SK-N-SH (cell line): ENCODE data around the gene ANAPC5. TPM values are rescaled to one million over a fixed set of nuclear protein-coding genes. Genes with fewer than 3 reads are reported as not detected.
"Not testable (repeated sequence)": the region's sequence is repeated elsewhere in the genome, so short reads cannot be mapped to it uniquely, and the experiment has no call there.

ENCODE experiments used
- CTCF ChIA-PET: fragments of 300-600, 350-600 bp; formaldehyde crosslinking; extraction: SDS; loops from one replicate; lab custom pipeline; 2021; lab: Yijun Ruan, JAX
- POLR2A ChIA-PET: fragments of 350-600 bp; sonication (Branson Sonifier 250); formaldehyde crosslinking; extraction: SDS; loops from one replicate; lab custom pipeline; 2020; ENCODE audit warnings: antibody characterized with exemption, inconsistent platforms; lab: Yijun Ruan, JAX
- DNase-seq: peaks from one replicate; pipeline ENCODE4 v3.0.0; 2012
- H2AFZ ChIP-seq: fragments of 200-600 bp; sonication (generic); 2 replicates; pipeline ENCODE4 v1.8.1; 2016; ENCODE audit warnings: antibody characterized with exemption, mild to moderate bottlenecking, low read depth
- H3F3A ChIP-seq: fragments of 200-600 bp; sonication (generic); replicated peaks from 2 replicates; pipeline ENCODE3; 2016; ENCODE audit warnings: antibody characterized with exemption, mild to moderate bottlenecking; ENCODE audit not compliant: insufficient read depth
- H3K27ac ChIP-seq, 2 experiments: fragments of 200-500 bp in 1 of 2; fragments of 200-600 bp in 1 of 2; sonication (Bioruptor generic) in 1 of 2; sonication (generic), shearing (Covaris generic) in 1 of 2; 2 replicates each; pipeline versions ENCODE4 v1.5.1 to v1.6.1; 2014 to 2016; ENCODE audit warnings: low read depth in 2 of 2, inconsistent platforms in 1 of 2, low read length in 1 of 2, mild to moderate bottlenecking in 1 of 2, mixed read lengths in 1 of 2
- H3K27me3 ChIP-seq: fragments of 200-600 bp; sonication (generic), shearing (Covaris generic); 2 replicates; pipeline ENCODE4 v1.6.1; 2016; ENCODE audit warnings: mixed run types; ENCODE audit not compliant: insufficient read depth
- H3K36me3 ChIP-seq, 2 experiments: fragments of 200-500 bp in 1 of 2; fragments of 200-600 bp in 1 of 2; sonication (Bioruptor generic) in 1 of 2; sonication (generic) in 1 of 2; replicated peaks in 1 of 2; 2 replicates each; pipeline versions ENCODE3 to v1.5.1; 2014 to 2016; ENCODE audit warnings: low read length in 1 of 2, mild to moderate bottlenecking in 1 of 2; ENCODE audit not compliant: insufficient read depth in 2 of 2, control insufficient read depth in 1 of 2
- H3K4me1 ChIP-seq, 2 experiments: fragments of 200-500 bp in 1 of 2; fragments of 200-600 bp in 1 of 2; sonication (Bioruptor generic) in 1 of 2; sonication (generic), shearing (Covaris generic) in 1 of 2; 2 replicates each; pipeline versions ENCODE4 v1.5.1 to v1.6.1; 2014 to 2016; ENCODE audit warnings: low read depth in 1 of 2, low read length in 1 of 2, mixed run types in 1 of 2; ENCODE audit not compliant: insufficient read depth in 2 of 2, control insufficient read depth in 1 of 2
- H3K4me2 ChIP-seq: fragments of 200-600 bp; sonication (generic), shearing (Covaris generic); 2 replicates; pipeline ENCODE4 v1.6.1; 2017; ENCODE audit warnings: mixed run types
- H3K4me3 ChIP-seq, 2 experiments: fragments of 200-500 bp in 1 of 2; fragments of 200-600 bp in 1 of 2; sonication (Bioruptor generic) in 1 of 2; sonication (generic), shearing (Covaris generic) in 1 of 2; 2 replicates each; pipeline versions ENCODE4 v1.5.1 to v1.8.1; 2014 to 2016; ENCODE audit warnings: low read depth in 2 of 2, inconsistent platforms in 1 of 2, low read length in 1 of 2, mild to moderate bottlenecking in 1 of 2, mixed read lengths in 1 of 2, moderate library complexity in 1 of 2
- H3K79me2 ChIP-seq: fragments of 200-600 bp; sonication (generic); 2 replicates; pipeline ENCODE4 v1.8.1; 2017; ENCODE audit warnings: mild to moderate bottlenecking; ENCODE audit not compliant: insufficient read depth
- H3K9ac ChIP-seq: fragments of 200-600 bp; sonication (generic); 2 replicates; pipeline ENCODE4 v1.6.1; 2017; ENCODE audit warnings: mixed run types
- H3K9me2 ChIP-seq: fragments of 200-600 bp; sonication (generic); 2 replicates; pipeline ENCODE4 v1.6.1; 2017; ENCODE audit warnings: mixed run types
- H3K9me3 ChIP-seq: fragments of 200-600 bp; sonication (generic); 2 replicates; pipeline ENCODE4 v1.6.1; 2017; ENCODE audit warnings: mixed run types, mild to moderate bottlenecking, moderate library complexity
- H4K20me1 ChIP-seq: fragments of 200-600 bp; sonication (generic); 2 replicates; pipeline ENCODE4 v1.6.1; 2017; ENCODE audit warnings: mild to moderate bottlenecking, mixed run types; ENCODE audit not compliant: insufficient read depth
- CHD2 ChIP-seq: fragments of 150-350 bp; IDR thresholded peaks from 2 replicates; pipeline ENCODE4 v1.6.1; 2018; ENCODE audit warnings: low read length; ENCODE audit not compliant: partially characterized antibody
- ELF1 ChIP-seq: IDR thresholded peaks from 2 replicates; pipeline ENCODE4 v1.4.0; 2012
- FOXM1 ChIP-seq: IDR thresholded peaks from 2 replicates; pipeline ENCODE4 v1.4.0; 2012; ENCODE audit warnings: low read depth, mild to moderate bottlenecking
- GABPA ChIP-seq: IDR thresholded peaks from 2 replicates; pipeline ENCODE4 v1.4.0; 2012; ENCODE audit warnings: low read depth, mild to moderate bottlenecking
- GATA2 ChIP-seq: sonication (generic); formaldehyde crosslinking; IDR thresholded peaks from 2 replicates; pipeline ENCODE4 v1.5.0; 2020; ENCODE audit warnings: mild to moderate bottlenecking, missing genetic modification reagents
- IRF3 ChIP-seq: fragments of 150-350 bp; IDR thresholded peaks from 2 replicates; pipeline ENCODE4 v1.6.1; 2016; ENCODE audit warnings: mild to moderate bottlenecking, low read depth, low read length
- MXI1 ChIP-seq: IDR thresholded peaks from 2 replicates; pipeline ENCODE4 v1.6.1; 2012; ENCODE audit warnings: mild to moderate bottlenecking, low read depth, low read length, improper control_type of control experiment
- NRF1 ChIP-seq: IDR thresholded peaks from 2 replicates; pipeline ENCODE4 v1.6.1; 2012; ENCODE audit warnings: low read depth, mild to moderate bottlenecking, low read length
- RCOR1 ChIP-seq: fragments of 150-350 bp; IDR thresholded peaks from 2 replicates; pipeline ENCODE4 v1.6.1; 2017; ENCODE audit warnings: antibody characterized with exemption, low read length
- RFX5 ChIP-seq: IDR thresholded peaks from 2 replicates; pipeline ENCODE4 v1.6.1; 2012; ENCODE audit warnings: mild to moderate bottlenecking, improper control_type of control experiment, low read length
- SIN3A ChIP-seq: IDR thresholded peaks from 2 replicates; pipeline ENCODE4 v1.6.1; 2012; ENCODE audit warnings: low read depth, mild to moderate bottlenecking, low read length, moderate library complexity, borderline replicate concordance
- TCF12 ChIP-seq: IDR thresholded peaks from 2 replicates; pipeline ENCODE4 v1.4.0; 2012
- TEAD4 ChIP-seq: IDR thresholded peaks from 2 replicates; pipeline ENCODE4 v1.4.0; 2012; ENCODE audit warnings: mild to moderate bottlenecking, borderline replicate concordance; ENCODE audit not compliant: insufficient read depth
- USF1 ChIP-seq: IDR thresholded peaks from 2 replicates; pipeline ENCODE4 v1.4.0; 2012; ENCODE audit warnings: low read depth, borderline replicate concordance
- ZBTB33 ChIP-seq: IDR thresholded peaks from 2 replicates; pipeline ENCODE4 v1.4.0; 2012; ENCODE audit warnings: low read depth, borderline replicate concordance
- WGBS: methylation state at CpG from one replicate; pipeline ENCODE4 v1.1.6; 2017; ENCODE audit warnings: low lambda C conversion rate; 5-methylcytosine and 5-hydroxymethylcytosine counted together
- polyA plus RNA-seq, 3 experiments: library from polyadenylated mRNA; depleted of rRNA; stranded (reverse); fragments of >200 nt; gene quantifications; 2 replicates each; pipeline ENCODE4 v1.2.3, GENCODE V29; 2012
- TF ChIP-seq, protein P1 (sequence below): IDR thresholded peaks from 2 replicates; pipeline ENCODE4 v1.6.1; 2012; ENCODE audit warnings: mild to moderate bottlenecking, low read depth, low read length, moderate library complexity
- TF ChIP-seq, protein P2 (sequence below): IDR thresholded peaks from 2 replicates; pipeline ENCODE4; 2012

The ANAPC5 gene
- polyA plus RNA-seq, 1 of the 3 experiments (the other 2 are of a cell fraction): 110 TPM

DNA sequence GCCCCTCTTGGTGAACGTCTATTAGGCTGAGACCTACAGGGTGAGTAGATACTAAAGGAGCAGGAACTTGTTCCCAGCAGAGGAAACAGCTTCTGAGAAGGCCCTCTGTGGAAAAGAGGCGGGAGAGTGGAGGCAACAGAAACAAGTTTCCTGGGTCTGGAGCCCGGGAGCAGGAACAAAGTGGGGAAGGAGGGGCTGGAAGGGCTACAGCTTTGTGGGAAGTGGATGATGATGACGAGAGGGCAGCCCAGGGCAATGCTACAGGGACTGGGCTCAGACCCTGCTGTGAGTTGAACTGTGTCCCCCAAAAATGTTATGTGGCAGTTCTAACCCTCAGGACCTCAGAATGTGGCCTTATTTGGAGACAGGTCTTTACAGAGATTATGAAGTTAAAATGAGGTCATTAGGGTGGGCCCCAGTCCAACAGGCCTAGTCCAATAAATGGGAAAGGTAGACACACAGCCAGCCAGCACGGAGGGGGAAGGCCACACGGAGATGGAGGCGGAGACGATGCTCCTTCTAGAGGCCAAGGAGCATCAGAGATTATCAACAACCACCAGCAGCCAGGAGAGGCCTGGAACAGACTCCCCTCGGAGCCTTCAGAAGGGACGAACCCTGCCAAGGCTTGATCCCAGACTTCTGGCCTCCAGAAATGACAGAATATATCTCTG, 70.0 kb downstream of the ANAPC5 start:
- Histone ChIP-seq H3K9me2 (no peaks in the 10 kb centered on the region), H2AFZ (no peak overlapping the region), H3K4me3 (no peak overlapping the region), H3K27ac (no peak overlapping the region), H3K36me3 (peaks cover 0 to 3% of the 10 kb centered on the region in 2 experiments), H3K27me3 (no peaks in the 10 kb centered on the region), H3K9me3 (no peaks in the 10 kb centered on the region), H4K20me1 (peaks cover 6% of the 10 kb centered on the region; the same call in 1 of the 2 replicates), H3K4me1 (peaks cover 4 to 17% of the 10 kb centered on the region in 2 experiments; a peak in 2 of 4 replicates), H3F3A (peaks cover 4% of the 10 kb centered on the region), H3K9ac (no peak overlapping the region), H3K4me2 (no peak overlapping the region), H3K79me2 (peaks cover 17% of the 10 kb centered on the region; the same call in 1 of the 2 replicates)
- 94% methylated on average over 10 of the region's 10 CpGs for WGBS
- DNase-seq: no peak
- TF ChIP-seq RFX5 (no peak), FOXM1 (no peak), GATA2 (CRISPR knock-in tag) (no peak), ZBTB33 (no peak), USF1 (no peak), MXI1 (no peak), CHD2 (no peak), SIN3A (no peak), ELF1 (no peak), TEAD4 (no peak), NRF1 (no peak), RCOR1 (no peak), IRF3 (no peak), GABPA (no peak), TCF12 (no peak)
- TF ChIP-seq, protein P1, sequence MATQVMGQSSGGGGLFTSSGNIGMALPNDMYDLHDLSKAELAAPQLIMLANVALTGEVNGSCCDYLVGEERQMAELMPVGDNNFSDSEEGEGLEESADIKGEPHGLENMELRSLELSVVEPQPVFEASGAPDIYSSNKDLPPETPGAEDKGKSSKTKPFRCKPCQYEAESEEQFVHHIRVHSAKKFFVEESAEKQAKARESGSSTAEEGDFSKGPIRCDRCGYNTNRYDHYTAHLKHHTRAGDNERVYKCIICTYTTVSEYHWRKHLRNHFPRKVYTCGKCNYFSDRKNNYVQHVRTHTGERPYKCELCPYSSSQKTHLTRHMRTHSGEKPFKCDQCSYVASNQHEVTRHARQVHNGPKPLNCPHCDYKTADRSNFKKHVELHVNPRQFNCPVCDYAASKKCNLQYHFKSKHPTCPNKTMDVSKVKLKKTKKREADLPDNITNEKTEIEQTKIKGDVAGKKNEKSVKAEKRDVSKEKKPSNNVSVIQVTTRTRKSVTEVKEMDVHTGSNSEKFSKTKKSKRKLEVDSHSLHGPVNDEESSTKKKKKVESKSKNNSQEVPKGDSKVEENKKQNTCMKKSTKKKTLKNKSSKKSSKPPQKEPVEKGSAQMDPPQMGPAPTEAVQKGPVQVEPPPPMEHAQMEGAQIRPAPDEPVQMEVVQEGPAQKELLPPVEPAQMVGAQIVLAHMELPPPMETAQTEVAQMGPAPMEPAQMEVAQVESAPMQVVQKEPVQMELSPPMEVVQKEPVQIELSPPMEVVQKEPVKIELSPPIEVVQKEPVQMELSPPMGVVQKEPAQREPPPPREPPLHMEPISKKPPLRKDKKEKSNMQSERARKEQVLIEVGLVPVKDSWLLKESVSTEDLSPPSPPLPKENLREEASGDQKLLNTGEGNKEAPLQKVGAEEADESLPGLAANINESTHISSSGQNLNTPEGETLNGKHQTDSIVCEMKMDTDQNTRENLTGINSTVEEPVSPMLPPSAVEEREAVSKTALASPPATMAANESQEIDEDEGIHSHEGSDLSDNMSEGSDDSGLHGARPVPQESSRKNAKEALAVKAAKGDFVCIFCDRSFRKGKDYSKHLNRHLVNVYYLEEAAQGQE: no peak
- TF ChIP-seq, protein P2, sequence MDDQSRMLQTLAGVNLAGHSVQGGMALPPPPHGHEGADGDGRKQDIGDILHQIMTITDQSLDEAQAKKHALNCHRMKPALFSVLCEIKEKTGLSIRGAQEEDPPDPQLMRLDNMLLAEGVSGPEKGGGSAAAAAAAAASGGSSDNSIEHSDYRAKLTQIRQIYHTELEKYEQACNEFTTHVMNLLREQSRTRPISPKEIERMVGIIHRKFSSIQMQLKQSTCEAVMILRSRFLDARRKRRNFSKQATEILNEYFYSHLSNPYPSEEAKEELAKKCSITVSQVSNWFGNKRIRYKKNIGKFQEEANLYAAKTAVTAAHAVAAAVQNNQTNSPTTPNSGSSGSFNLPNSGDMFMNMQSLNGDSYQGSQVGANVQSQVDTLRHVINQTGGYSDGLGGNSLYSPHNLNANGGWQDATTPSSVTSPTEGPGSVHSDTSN: no peak
- ChIA-PET CTCF (no interaction called here), POLR2A (no interaction called here)

GRCh38 chr12:121281116-121281515, 71.1 kb downstream of the ANAPC5 start:
- H4K20me1 ChIP-seq, H3F3A ChIP-seq, H3K36me3 ChIP-seq, DNase-seq, H3K27me3 ChIP-seq, CTCF ChIA-PET, H3K9me2 ChIP-seq, H3K9me3 ChIP-seq, H2AFZ ChIP-seq, H3K4me2 ChIP-seq, H3K9ac ChIP-seq, H3K27ac ChIP-seq, POLR2A ChIA-PET, H3K4me3 ChIP-seq: not testable (repeated sequence)
- over 99% methylated on average over 12 of the region's 14 CpGs for WGBS
- Histone ChIP-seq H3K4me1 (peaks cover 4 to 17% of the 10 kb centered on the region in 2 experiments; a peak in 2 of 4 replicates), H3K79me2 (peaks cover 22% of the 10 kb centered on the region; the same call in 1 of the 2 replicates)
